A549 (cell line): Measurements from ENCODE around the gene RNF214. TPM values are rescaled to one million over a fixed set of nuclear protein-coding genes. Genes with fewer than 3 reads are reported as not detected.
A peak's percentile ranks its signal among the peaks of the same experiment; 100 is the strongest.

ENCODE experiments used
- ATOH8 ChIP-seq: fragments of 250-450 bp; sonication (Bioruptor Pico); IDR thresholded peaks from 2 replicates; pipeline ENCODE4 v1.5.0; 2020; ENCODE audit warnings: low read depth, mild to moderate bottlenecking, moderate library complexity
- BHLHE40 ChIP-seq: IDR thresholded peaks from 2 replicates; pipeline ENCODE4 v1.6.1; 2012; ENCODE audit warnings: low read depth, low read length, inconsistent platforms
- CEBPB ChIP-seq, 2 experiments: fragments of >200 bp in 1 of 2; sonication (Bioruptor Twin) in 1 of 2; formaldehyde crosslinking in 1 of 2; IDR thresholded peaks; 2 replicates each; pipeline ENCODE4 v1.6.1; 2012 to 2016
- CHD2 ChIP-seq: fragments of 150-350 bp; IDR thresholded peaks from 2 replicates; pipeline ENCODE4 v1.6.1; 2014; ENCODE audit warnings: low read length; ENCODE audit not compliant: partially characterized antibody
- CTCF ChIP-seq: fragments of >200 bp; sonication (Bioruptor Twin); formaldehyde crosslinking; IDR thresholded peaks from 3 replicates; pipeline ENCODE4 v1.5.1; 2016
- EHMT2 ChIP-seq: fragments of 200-600 bp; sonication (generic); IDR thresholded peaks from 2 replicates; pipeline ENCODE4 v1.6.1; 2016; ENCODE audit warnings: antibody characterized with exemption, low read depth, mild to moderate bottlenecking, moderate library complexity
- ELK1 ChIP-seq: fragments of 150-350 bp; IDR thresholded peaks from 2 replicates; pipeline ENCODE4 v1.6.1; 2014; ENCODE audit warnings: low read depth, mild to moderate bottlenecking, low read length
- EP300 ChIP-seq, 2 experiments: fragments of >200 bp; sonication (Bioruptor Twin); formaldehyde crosslinking; IDR thresholded peaks; 2 replicates in 1 of 2; 3 replicates in 1 of 2; pipeline ENCODE4 v1.6.1; 2016 to 2017
- ESRRA ChIP-seq: fragments of 150-350 bp; IDR thresholded peaks from 2 replicates; pipeline ENCODE4 v1.6.1; 2014; ENCODE audit warnings: mild to moderate bottlenecking, low read length, borderline replicate concordance
- FOSL2 ChIP-seq, 2 experiments: fragments of 450-650 bp in 1 of 2; fragments of >200 bp in 1 of 2; sonication (Bioruptor Twin) in 1 of 2; formaldehyde crosslinking; IDR thresholded peaks; 2 replicates each; pipeline versions ENCODE4 v1.5.0 to v1.6.1; 2016 to 2020; ENCODE audit warnings: mild to moderate bottlenecking in 1 of 2, moderate library complexity in 1 of 2
- GATA3 ChIP-seq: IDR thresholded peaks from 2 replicates; pipeline ENCODE4 v1.6.1; 2012; ENCODE audit warnings: borderline replicate concordance
- HDAC2 ChIP-seq: fragments of 200-600 bp; sonication (generic); IDR thresholded peaks from 2 replicates; pipeline ENCODE4 v1.6.1; 2016
- HES2 ChIP-seq: fragments of >200 bp; sonication (Bioruptor Twin); formaldehyde crosslinking; IDR thresholded peaks from 2 replicates; pipeline ENCODE4 v1.6.1; 2016
- HEYL ChIP-seq: fragments of 250-450 bp; sonication (Bioruptor Pico); IDR thresholded peaks from 2 replicates; pipeline ENCODE4 v1.8.0; 2021; ENCODE audit warnings: mild to moderate bottlenecking, moderate library complexity
- HOXB13 ChIP-seq: fragments of 250-450 bp; sonication (Bioruptor Pico); IDR thresholded peaks from 2 replicates; pipeline ENCODE4 v1.5.0; 2020; ENCODE audit warnings: low read depth, mild to moderate bottlenecking, moderate library complexity
- JUN ChIP-seq, 2 experiments: fragments of >200 bp; sonication (Bioruptor Twin); formaldehyde crosslinking; IDR thresholded peaks; 2 replicates in 1 of 2; 3 replicates in 1 of 2; pipeline ENCODE4 v1.6.1; 2016 to 2017
- JUNB ChIP-seq: fragments of >200 bp; sonication (Bioruptor Twin); formaldehyde crosslinking; IDR thresholded peaks from 2 replicates; pipeline ENCODE4 v1.6.1; 2016
- MAX ChIP-seq: IDR thresholded peaks from 2 replicates; pipeline ENCODE4 v1.6.1; 2012
- MAZ ChIP-seq: fragments of 150-350 bp; IDR thresholded peaks from 2 replicates; pipeline ENCODE4 v1.6.1; 2014; ENCODE audit warnings: antibody characterized with exemption, low read depth, low read length, borderline replicate concordance
- MYC ChIP-seq: IDR thresholded peaks from 2 replicates; pipeline ENCODE4 v1.6.1; 2012; ENCODE audit warnings: mild to moderate bottlenecking, inconsistent platforms, low read length, improper control_type of control experiment, borderline replicate concordance
- NFE2L2 ChIP-seq: fragments of 150-350 bp; conservative IDR thresholded peaks from 2 replicates; pipeline ENCODE4 v1.6.1; 2014; ENCODE audit warnings: low read length
- NPAS2 ChIP-seq: fragments of 250-450 bp; sonication (Bioruptor Pico); IDR thresholded peaks from 2 replicates; pipeline ENCODE4 v1.8.0; 2022; ENCODE audit warnings: mild to moderate bottlenecking, moderate library complexity, borderline replicate concordance
- NR3C1 ChIP-seq: fragments of >200 bp; sonication (Bioruptor Twin); formaldehyde crosslinking; IDR thresholded peaks from 3 replicates; pipeline ENCODE4 v1.6.1; 2017
- PBX3 ChIP-seq: IDR thresholded peaks from 2 replicates; pipeline ENCODE4 v1.6.1; 2012
- PHF8 ChIP-seq: fragments of 200-600 bp; sonication (generic); IDR thresholded peaks from 2 replicates; pipeline ENCODE4 v1.6.1; 2016; ENCODE audit warnings: low read depth, mild to moderate bottlenecking, antibody characterized with exemption, moderate library complexity, borderline replicate concordance
- POLR2AphosphoS2 ChIP-seq: conservative IDR thresholded peaks from 2 replicates; pipeline ENCODE4 v1.6.1; 2012; ENCODE audit warnings: low read length, improper control_type of control experiment, inconsistent platforms
- RARB ChIP-seq: fragments of 250-450 bp; sonication (Bioruptor Pico); IDR thresholded peaks from 2 replicates; pipeline ENCODE4 v1.8.0; 2021; ENCODE audit warnings: mild to moderate bottlenecking, moderate library complexity
- RCOR1 ChIP-seq: fragments of 150-350 bp; IDR thresholded peaks from 2 replicates; pipeline ENCODE4 v1.6.1; 2014; ENCODE audit warnings: antibody characterized with exemption, low read length, low read depth
- RNF2 ChIP-seq: fragments of 200-600 bp; sonication (generic); IDR thresholded peaks from 2 replicates; pipeline ENCODE4 v1.6.1; 2016; ENCODE audit warnings: low read depth, mild to moderate bottlenecking, antibody characterized with exemption, moderate library complexity, borderline replicate concordance
- SMC3 ChIP-seq: fragments of >200 bp; sonication (Bioruptor Twin); formaldehyde crosslinking; IDR thresholded peaks from 3 replicates; pipeline ENCODE4 v1.6.1; 2018; ENCODE audit warnings: inconsistent platforms
- TP53 ChIP-seq: fragments of 250-450 bp; sonication (Bioruptor Pico); IDR thresholded peaks from 2 replicates; pipeline ENCODE4 v1.5.0; 2021; ENCODE audit warnings: mild to moderate bottlenecking, moderate library complexity
- ZC3H11A ChIP-seq: fragments of 450-650 bp; IDR thresholded peaks from 2 replicates; pipeline ENCODE4 v1.6.1; 2014; ENCODE audit warnings: antibody characterized with exemption, mild to moderate bottlenecking
- ZNF302 ChIP-seq: fragments of 250-450 bp; sonication (Bioruptor Pico); IDR thresholded peaks from 2 replicates; pipeline ENCODE4 v1.9.0; 2021; ENCODE audit warnings: inconsistent platforms, mild to moderate bottlenecking, moderate library complexity
- polyA plus RNA-seq, 4 experiments: library from polyadenylated mRNA; depleted of rRNA in 3 of 4; stranded (reverse); fragments of >200 nt; fragmentation: RNase III in 1 of 4; extraction: RNeasy Plus Mini Kit Qiagen cat#74134 plus additional on column Dnase treatment in 1 of 4; gene quantifications; 2 replicates in 3 of 4; 3 replicates in 1 of 4; pipeline ENCODE4 v1.2.3, GENCODE V29; 2011 to 2017

RNF214 gene
- polyA plus RNA-seq, 2 of the 4 experiments (the other 2 are of a cell fraction): 11.0 to 15.9 TPM

GRCh38 chr11:117327567-117328374 lies 95.3 kb downstream of the RNF214 start, which contains the start of gene CEP164 (continued):
- TF ChIP-seq ELK1: no peak
- no peak for TF ChIP-seq TP53 (CRISPR knock-in tag)
- TF ChIP-seq PBX3: no peak
- TF ChIP-seq POLR2AphosphoS2: no peak
- TF ChIP-seq SMC3: no peak
- no peak for TF ChIP-seq RNF2
- TF ChIP-seq RCOR1: no peak
- TF ChIP-seq PHF8: peak; percentile 81
- TF ChIP-seq CTCF: no peak
- TF ChIP-seq GATA3: no peak
- TF ChIP-seq RARB (CRISPR knock-in tag): no peak
- no peak for TF ChIP-seq HOXB13
- no peak for TF ChIP-seq ESRRA
- TF ChIP-seq EP300 (IDR thresholded peaks at IDR 0.05): no peak
- TF ChIP-seq JUNB: no peak
- peak; percentile 48; the same call in 1 of the 2 replicates for TF ChIP-seq MAX
- TF ChIP-seq FOSL2 (IDR thresholded peaks at IDR 0.05): no peak
- no peak for TF ChIP-seq FOSL2 (CRISPR knock-in tag; IDR thresholded peaks at IDR 0.05)
- TF ChIP-seq CEBPB (IDR thresholded peaks at IDR 0.05): no peak
- no peak for TF ChIP-seq MYC
- TF ChIP-seq NPAS2 (CRISPR knock-in tag): no peak
- no peak for TF ChIP-seq HDAC2
- no peak for TF ChIP-seq HES2
- TF ChIP-seq JUN (IDR thresholded peaks at IDR 0.05): peak in 1 of 2 experiments; percentile 61; a peak in 2 of 5 replicates
- TF ChIP-seq BHLHE40: no peak
- TF ChIP-seq ZNF302: no peak
- no peak for TF ChIP-seq CHD2
- no peak for TF ChIP-seq NR3C1
- no peak for TF ChIP-seq ATOH8 (CRISPR knock-in tag)
- no peak for TF ChIP-seq EHMT2
- TF ChIP-seq MAZ: no peak
- TF ChIP-seq HEYL (CRISPR knock-in tag): no peak
- TF ChIP-seq NFE2L2: no peak
- TF ChIP-seq ZC3H11A: no peak
